ENCODE measurements around the gene MYO1A.
"Not testable (repeated sequence)": the region's sequence is repeated elsewhere in the genome, so short reads cannot be mapped to it uniquely, and the experiment has no call there.

MYO1A gene

DNA sequence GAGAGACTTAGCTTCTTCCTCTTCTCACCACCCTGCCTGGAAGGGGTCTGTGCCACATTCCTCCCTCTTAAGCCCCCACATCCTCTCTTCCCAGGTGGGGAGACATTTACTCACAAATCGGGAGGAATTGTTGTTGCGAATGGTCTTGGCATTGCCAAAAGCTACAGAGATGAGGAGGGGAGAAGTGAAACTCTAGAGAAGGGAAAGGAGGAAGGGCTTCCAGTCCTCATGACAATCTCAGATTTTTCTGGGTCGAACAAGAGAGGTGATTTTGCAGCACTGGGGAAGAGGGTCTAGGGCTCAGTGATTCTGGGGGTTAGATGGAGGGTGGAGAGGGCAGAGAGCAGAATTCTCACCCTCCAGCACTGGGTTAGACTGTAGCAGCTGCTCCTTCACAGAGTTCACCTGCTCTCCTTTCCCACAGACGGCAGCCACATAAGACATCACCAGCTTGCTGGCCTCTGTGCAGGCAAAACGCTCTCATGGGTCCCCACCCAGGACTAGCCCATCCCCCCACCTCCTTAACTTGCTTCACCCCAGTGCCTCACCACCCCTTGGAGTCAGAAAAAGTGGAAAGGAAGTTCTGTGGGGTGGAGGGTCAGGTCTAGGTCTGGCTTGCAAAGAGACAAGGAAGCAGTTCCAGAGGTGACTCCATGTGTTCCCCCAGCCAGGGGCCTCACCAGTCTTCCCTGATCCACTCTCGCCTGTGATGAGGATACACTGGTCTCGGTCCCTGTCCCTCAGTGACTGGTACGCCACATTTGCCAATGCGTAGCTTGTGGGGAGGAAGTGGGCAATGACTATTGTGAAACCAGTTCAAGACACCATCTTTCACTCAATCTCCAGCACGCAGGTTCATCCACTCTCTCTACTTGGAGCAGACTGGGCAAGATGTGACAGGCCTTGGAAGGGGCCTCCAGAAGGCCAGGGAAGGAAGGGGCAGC lies 2.7 kb downstream of the MYO1A start:
- no peak for DNase-seq

DNA sequence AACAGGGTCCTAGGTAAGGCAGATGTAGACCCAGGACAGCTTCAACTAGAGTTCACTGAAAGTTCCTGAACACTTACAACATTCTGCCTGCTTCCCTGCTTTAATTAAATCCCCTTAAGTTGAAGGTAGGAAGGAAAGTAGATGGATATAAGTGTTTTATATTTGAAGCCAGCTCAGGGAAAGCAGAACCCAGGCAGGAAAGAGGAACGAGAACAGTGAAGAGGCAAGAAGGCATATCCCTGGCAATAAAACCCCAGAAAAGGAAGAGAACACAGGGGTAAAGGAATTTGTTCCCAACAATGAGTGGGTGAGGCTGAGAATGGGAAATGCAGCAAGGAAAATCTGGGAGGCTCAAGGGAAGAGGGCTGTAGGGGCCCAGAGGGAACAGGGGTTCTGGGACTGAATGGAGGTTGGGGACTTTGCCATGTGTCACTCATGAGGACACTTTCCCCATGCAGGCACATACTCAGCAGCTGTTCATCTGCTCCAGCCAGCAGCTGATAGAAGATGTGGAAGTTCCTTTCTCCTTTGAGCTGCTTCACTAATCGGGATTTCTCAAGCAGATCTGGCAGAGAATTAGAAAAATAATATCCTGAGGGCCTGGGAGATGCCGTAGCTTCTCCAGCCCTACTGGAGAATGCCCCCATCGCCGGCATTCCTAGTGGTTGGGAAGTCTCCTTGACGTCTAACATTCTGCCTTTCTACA lies 3.7 kb downstream of the MYO1A start:
- no peak for DNase-seq

- DNase-seq, result no peak
Observed at GRCh38 chr12:57044889-57045288, 5.0 kb downstream of the MYO1A start.

- DNase-seq, result no peak
Observed at GRCh38 chr12:57044468-57044867, 5.5 kb downstream of the MYO1A start.

DNA sequence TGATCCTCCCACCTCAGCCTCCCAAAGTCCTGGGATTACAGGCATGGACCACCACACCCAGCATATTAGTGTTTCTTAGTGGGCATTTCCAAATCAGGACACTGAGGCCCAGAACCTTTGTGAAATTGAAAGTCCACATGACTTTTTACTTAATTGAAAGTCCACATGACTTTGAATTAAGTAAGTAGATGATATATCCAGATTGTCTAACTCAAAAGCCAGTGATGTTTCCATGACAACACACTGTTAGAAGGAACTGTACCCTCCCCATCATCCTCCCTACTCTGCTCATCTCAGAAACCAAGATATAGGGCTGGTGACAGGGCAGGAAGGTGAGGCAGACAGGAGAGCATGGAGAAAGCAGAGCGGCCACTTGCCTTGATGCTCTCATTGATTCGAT lies 7.2 kb downstream of the MYO1A start:
- DNase-seq, result no peak

- no peak for DNase-seq
Observed at GRCh38 chr12:57040750-57041149, 9.2 kb downstream of the MYO1A start.

DNA sequence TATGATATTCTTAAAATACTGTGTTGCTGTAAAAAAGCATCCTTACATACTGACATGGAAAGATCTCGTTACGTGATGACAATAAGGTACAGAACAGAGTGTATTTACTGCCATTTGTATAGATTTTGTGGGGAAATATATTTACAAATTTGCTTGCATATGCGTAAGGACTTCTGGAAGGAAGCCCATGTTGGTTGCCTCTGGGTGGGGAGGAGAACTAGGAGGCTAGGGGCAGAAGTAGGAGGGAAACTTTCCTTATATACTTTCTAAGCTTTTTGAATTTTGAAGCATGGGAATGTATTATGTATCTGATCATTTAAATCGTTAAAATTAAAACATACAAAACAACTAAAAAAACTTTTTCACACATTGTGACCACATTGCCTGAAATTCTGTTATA lies 9.7 kb downstream of the MYO1A start:
- no peak for DNase-seq

GRCh38 chr12:57039016-57039798 lies 10.7 kb downstream of the MYO1A start:
- DNase-seq, result no peak

GRCh38 chr12:57037264-57037663 lies 12.7 kb downstream of the MYO1A start:
- DNase-seq, result no peak

GRCh38 chr12:57033431-57033830 lies 16.5 kb downstream of the MYO1A start:
- no peak for DNase-seq

DNA sequence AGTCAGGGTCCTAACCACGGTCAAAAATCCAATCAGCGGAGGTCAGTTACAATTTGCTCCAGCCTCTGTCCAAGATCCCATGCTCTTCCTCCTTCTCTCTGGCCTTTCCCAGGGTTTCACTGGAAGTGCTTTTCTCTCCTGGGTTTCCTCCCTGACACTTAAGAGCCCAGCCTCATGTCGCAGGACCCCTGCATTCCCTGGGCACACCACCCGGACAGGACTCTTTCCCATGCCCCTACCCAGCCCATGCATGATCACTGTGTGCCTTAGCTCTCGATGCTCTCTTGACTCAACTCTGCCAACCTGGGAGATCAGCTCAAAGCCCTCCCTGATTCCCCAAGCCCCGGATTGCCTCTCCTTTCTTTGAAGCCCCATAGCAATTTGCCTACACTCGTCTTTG lies 18.1 kb downstream of the MYO1A start:
- no peak for DNase-seq

DNA sequence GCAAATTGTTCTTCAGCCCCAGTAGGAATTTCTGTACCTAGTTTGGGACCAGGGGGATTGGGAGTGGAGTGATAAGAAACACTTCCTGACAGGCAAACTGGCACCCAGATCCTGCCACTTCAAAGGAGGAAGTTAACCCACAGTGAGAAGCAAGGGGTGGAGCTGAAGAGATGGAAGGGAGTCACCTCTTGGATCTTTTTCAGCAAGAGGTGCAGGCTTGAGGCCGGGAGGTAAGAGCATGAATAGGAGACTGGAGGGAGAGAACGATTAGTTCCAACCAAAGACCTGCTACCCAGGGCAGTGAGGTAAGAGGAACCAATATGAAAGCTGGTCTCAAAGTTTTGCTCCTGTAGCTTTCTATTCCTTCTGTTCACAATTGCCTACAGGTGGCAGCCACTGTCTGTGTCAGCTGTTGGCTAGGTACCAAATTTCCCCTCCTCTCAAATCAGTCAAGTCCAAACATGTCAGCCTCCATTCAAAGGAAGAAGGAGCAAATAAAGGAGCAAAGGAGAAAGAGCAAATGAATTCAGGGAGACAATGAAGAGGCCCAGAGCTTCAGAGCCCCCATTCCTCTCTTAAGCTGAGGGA lies 18.7 kb downstream of the MYO1A start:
- no peak for DNase-seq

DNA sequence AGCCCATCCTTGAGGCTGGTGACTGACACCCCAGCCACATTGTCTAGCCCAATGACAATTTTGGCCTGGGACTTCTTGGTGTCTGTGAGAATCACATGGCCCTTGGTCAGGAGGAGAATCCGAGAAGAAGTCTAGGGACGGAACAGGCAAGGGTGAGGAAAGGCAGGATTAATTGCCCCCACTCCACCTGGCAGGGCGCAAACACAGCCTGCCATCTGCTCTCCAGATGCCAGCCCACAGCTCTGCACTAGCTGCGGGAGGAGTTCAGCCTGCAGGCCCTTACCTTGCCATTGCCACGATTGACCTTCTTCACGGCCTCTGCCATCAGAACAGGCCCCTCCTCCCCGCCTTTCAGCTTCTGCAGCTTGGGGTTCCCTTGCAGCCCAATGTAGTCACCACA lies 20.5 kb downstream of the MYO1A start:
- DNase-seq, result no peak

DNA sequence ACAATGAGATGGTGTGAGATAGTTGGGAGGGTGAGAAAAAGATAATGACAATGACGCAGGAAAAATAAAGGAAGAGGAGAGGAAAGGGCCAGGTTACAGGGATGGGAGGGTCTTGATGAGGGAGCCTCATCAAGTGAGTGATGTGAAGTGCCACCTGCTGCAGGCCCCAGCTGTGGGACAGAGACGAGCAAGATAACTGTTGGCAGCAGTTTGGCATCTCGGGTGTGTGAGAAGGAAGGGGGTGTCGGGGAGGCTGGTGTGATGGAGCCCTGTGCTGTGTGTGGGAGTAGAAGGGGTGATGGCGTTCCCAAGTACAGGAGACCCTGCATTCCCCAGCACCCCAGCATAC lies 22.1 kb downstream of the MYO1A start:
- DNase-seq, result no peak

GRCh38 chr12:57027011-57027804 lies 22.7 kb downstream of the MYO1A start:
- DNase-seq, result no peak

GRCh38 chr12:57025196-57025595 lies 24.7 kb downstream of the MYO1A start:
- DNase-seq, result no peak

- DNase-seq, result not testable (repeated sequence)
Observed at GRCh38 chr12:57022324-57022723, 27.6 kb downstream of the MYO1A start.

DNA sequence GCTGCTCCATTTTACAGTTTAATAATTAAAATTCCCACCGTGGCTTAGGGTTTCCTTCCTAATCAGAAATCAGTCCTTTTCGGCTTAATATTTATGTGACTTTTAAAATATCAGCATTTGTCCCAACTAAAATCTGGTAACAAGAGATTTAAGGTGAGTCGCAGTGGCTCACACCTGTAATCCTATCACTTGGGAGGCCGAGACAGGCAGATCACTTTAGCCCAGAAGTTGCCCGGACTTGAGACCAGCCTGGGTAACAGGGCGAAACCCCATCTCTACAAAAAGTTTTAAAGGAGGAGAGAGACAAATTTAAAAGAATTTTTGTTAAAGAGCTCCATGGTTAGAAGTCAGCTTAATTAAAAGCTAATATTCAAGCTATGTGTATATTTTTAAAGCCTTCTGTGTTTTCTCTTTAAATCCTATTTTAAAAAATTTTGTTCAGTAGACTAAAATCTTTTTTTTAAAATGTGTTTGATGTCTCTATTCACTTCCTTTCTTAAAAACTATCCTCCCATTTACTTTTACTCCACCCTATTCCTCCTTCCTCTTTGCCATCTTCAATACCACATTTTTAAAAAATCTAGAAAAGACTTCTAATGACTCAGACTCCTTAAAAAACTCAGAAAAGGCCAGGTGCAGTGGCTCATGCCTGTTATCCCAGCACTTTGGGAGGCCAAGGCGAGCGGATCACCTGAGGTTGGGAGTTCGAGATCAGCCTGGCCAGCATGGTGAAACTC lies 29.8 kb downstream of the MYO1A start:
- DNase-seq, result no peak

GRCh38 chr12:57018906-57019305 lies 31.0 kb downstream of the MYO1A start:
- DNase-seq, result no peak

- DNase-seq, result not testable (repeated sequence)
Observed at GRCh38 chr12:57018353-57018752, 31.6 kb downstream of the MYO1A start.

DNA sequence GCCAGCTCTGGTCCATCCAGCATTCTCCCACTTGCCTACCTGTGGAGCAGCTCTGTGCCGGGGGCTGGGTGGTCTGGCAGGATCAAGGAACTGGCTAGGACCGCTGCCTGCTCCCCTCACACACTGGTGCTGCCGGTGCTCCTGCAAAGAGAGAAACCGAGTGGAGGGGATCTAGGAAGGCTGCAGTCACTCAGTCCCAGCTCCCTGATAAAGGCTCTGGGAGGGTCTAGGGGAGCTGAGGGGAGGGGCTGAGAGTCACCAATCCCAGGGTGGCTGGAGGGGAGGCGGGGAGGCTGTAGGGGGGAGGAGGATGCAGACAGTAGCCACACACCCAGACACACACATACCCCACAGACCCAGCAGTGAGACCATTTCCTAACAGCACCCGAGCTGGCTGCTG lies 33.6 kb downstream of the MYO1A start, which contains the start of gene TAC3:
Gene TAC3, minus strand, starts transcription at position 182 of the 400 bp plus-strand sequence. CDS start 732 bp downstream, outside the sequence.
- no peak for DNase-seq
